HEK293 (cell line): ENCODE data around the gene OBP2A.

Source experiments
- CTCF ChIA-PET: fragments of 350-600 bp; formaldehyde crosslinking; extraction: SDS; loops from one replicate; lab custom pipeline; 2021; ENCODE audit warnings: antibody characterized with exemption; lab: Yijun Ruan, JAX
- POLR2A ChIA-PET: fragments of 300-600 bp; formaldehyde crosslinking; extraction: SDS; loops from one replicate; lab custom pipeline; 2020; ENCODE audit warnings: antibody characterized with exemption, inconsistent platforms; lab: Yijun Ruan, JAX
- H3K27ac ChIP-seq: fragments of 200-500 bp; sonication (Bioruptor generic); 2 replicates; pipeline ENCODE4 v1.5.1; 2014; ENCODE audit warnings: low read depth, low read length, control low read depth, inconsistent platforms; ENCODE audit errors: extremely low read depth
- H3K36me3 ChIP-seq, 2 experiments: fragments of 200-500 bp in 1 of 2; sonication (Bioruptor generic) in 1 of 2; 1 replicate in 1 of 2; 2 replicates in 1 of 2; pipeline ENCODE4 v1.5.1; 2014 to 2017; ENCODE audit warnings: inconsistent platforms in 2 of 2, low read length in 2 of 2; ENCODE audit not compliant: control insufficient read depth in 2 of 2, insufficient read depth in 1 of 2
- H3K4me1 ChIP-seq: fragments of 200-500 bp; sonication (Bioruptor generic); 2 replicates; pipeline ENCODE4 v1.5.1; 2014; ENCODE audit warnings: mild to moderate bottlenecking, low read length, inconsistent platforms; ENCODE audit not compliant: control insufficient read depth, insufficient read depth
- H3K4me3 ChIP-seq: 2 replicates; pipeline ENCODE4 v1.5.1; 2011; ENCODE audit warnings: low read depth, mild to moderate bottlenecking, control low read depth, low read length, moderate library complexity
- H3K9me3 ChIP-seq: fragments of 200-500 bp; sonication (Bioruptor generic); 2 replicates; pipeline ENCODE4 v1.5.1; 2014; ENCODE audit warnings: low read depth, low read length, inconsistent platforms; ENCODE audit not compliant: control insufficient read depth, insufficient read depth
- CTCF ChIP-seq: fragments of 450-650 bp; formaldehyde crosslinking; IDR thresholded peaks from 2 replicates; pipeline ENCODE4 v1.5.1; 2016; ENCODE audit warnings: missing biosample characterization, missing genetic modification characterization
- ELK4 ChIP-seq: IDR thresholded peaks from 2 replicates; pipeline ENCODE4 v1.6.1; 2011; ENCODE audit warnings: mild to moderate bottlenecking, low read depth, low read length, borderline replicate concordance
- GLIS2 ChIP-seq: fragments of 450-650 bp; formaldehyde crosslinking; IDR thresholded peaks from 2 replicates; pipeline ENCODE4 v1.5.1; 2016; ENCODE audit warnings: missing biosample characterization, missing genetic modification characterization
- INSM2 ChIP-seq: fragments of 450-650 bp; formaldehyde crosslinking; IDR thresholded peaks from 2 replicates; pipeline ENCODE4 v1.5.1; 2016; ENCODE audit warnings: missing biosample characterization, missing genetic modification characterization
- KLF16 ChIP-seq: fragments of 450-650 bp; formaldehyde crosslinking; IDR thresholded peaks from 2 replicates; pipeline ENCODE4 v1.5.1; 2017; ENCODE audit warnings: missing biosample characterization, missing genetic modification characterization
- REST ChIP-seq: fragments of 450-650 bp; formaldehyde crosslinking; IDR thresholded peaks from 2 replicates; pipeline ENCODE4 v1.5.1; 2016; ENCODE audit warnings: missing biosample characterization, missing genetic modification characterization
- TRIM28 ChIP-seq: IDR thresholded peaks from 2 replicates; pipeline ENCODE4 v1.6.1; 2011; ENCODE audit warnings: low read length, control low read depth, borderline replicate concordance
- TSHZ1 ChIP-seq: fragments of 450-650 bp; formaldehyde crosslinking; IDR thresholded peaks from 2 replicates; pipeline ENCODE4 v1.5.1; 2016; ENCODE audit warnings: missing biosample characterization, missing genetic modification characterization, borderline replicate concordance
- WT1 ChIP-seq: fragments of 450-650 bp; formaldehyde crosslinking; IDR thresholded peaks from 2 replicates; pipeline ENCODE4 v1.5.1; 2016; ENCODE audit warnings: missing biosample characterization, missing genetic modification characterization
- ZBTB17 ChIP-seq: fragments of 450-650 bp; formaldehyde crosslinking; IDR thresholded peaks from 2 replicates; pipeline ENCODE4 v1.5.1; 2016; ENCODE audit warnings: missing biosample characterization, missing genetic modification characterization
- ZBTB20 ChIP-seq: fragments of 450-650 bp; formaldehyde crosslinking; IDR thresholded peaks from 2 replicates; pipeline ENCODE4 v1.5.1; 2016; ENCODE audit warnings: missing biosample characterization, missing genetic modification characterization
- ZBTB8A ChIP-seq: fragments of 450-650 bp; formaldehyde crosslinking; IDR thresholded peaks from 2 replicates; pipeline ENCODE4 v1.5.1; 2016; ENCODE audit warnings: missing biosample characterization, missing genetic modification characterization
- ZFHX2 ChIP-seq: fragments of 450-650 bp; formaldehyde crosslinking; conservative IDR thresholded peaks from 2 replicates; pipeline ENCODE4 v1.5.1; 2016; ENCODE audit warnings: missing biosample characterization, missing genetic modification characterization
- ZIC2 ChIP-seq: fragments of 450-650 bp; formaldehyde crosslinking; IDR thresholded peaks from 2 replicates; pipeline ENCODE4 v1.5.1; 2016; ENCODE audit warnings: missing biosample characterization, missing genetic modification characterization
- ZNF335 ChIP-seq: fragments of 450-650 bp; formaldehyde crosslinking; conservative IDR thresholded peaks from 2 replicates; pipeline ENCODE4 v1.5.1; 2016; ENCODE audit warnings: missing biosample characterization, missing genetic modification characterization
- ZNF391 ChIP-seq: fragments of 450-650 bp; formaldehyde crosslinking; IDR thresholded peaks from 2 replicates; pipeline ENCODE4 v1.5.1; 2016; ENCODE audit warnings: low read depth, missing biosample characterization, missing genetic modification characterization, borderline replicate concordance
- ZNF423 ChIP-seq: fragments of 450-650 bp; formaldehyde crosslinking; IDR thresholded peaks from 2 replicates; pipeline ENCODE4 v1.5.1; 2016; ENCODE audit warnings: missing biosample characterization, missing genetic modification characterization
- ZNF560 ChIP-seq: fragments of 450-650 bp; formaldehyde crosslinking; IDR thresholded peaks from 2 replicates; pipeline ENCODE4 v1.5.1; 2017; ENCODE audit warnings: missing biosample characterization, missing genetic modification characterization, borderline replicate concordance
- ZNF600 ChIP-seq: fragments of 450-650 bp; formaldehyde crosslinking; IDR thresholded peaks from 2 replicates; pipeline ENCODE4 v1.5.1; 2016; ENCODE audit warnings: missing biosample characterization, missing genetic modification characterization
- ZNF629 ChIP-seq: fragments of 450-650 bp; formaldehyde crosslinking; IDR thresholded peaks from 2 replicates; pipeline ENCODE4 v1.5.1; 2017; ENCODE audit warnings: missing biosample characterization, missing genetic modification characterization
- ZNF791 ChIP-seq: fragments of 450-650 bp; formaldehyde crosslinking; IDR thresholded peaks from 2 replicates; pipeline ENCODE4 v1.5.1; 2016; ENCODE audit warnings: missing biosample characterization, missing genetic modification characterization
- ZNF830 ChIP-seq: fragments of 450-650 bp; IDR thresholded peaks from 2 replicates; pipeline ENCODE4 v1.5.0; 2018; ENCODE audit warnings: missing biosample characterization, missing genetic modification characterization, low read depth, mild to moderate bottlenecking, moderate library complexity
- ZSCAN23 ChIP-seq: fragments of 450-650 bp; formaldehyde crosslinking; IDR thresholded peaks from 2 replicates; pipeline ENCODE4 v1.5.1; 2016; ENCODE audit warnings: missing biosample characterization, missing genetic modification characterization
- ZXDB ChIP-seq: fragments of 450-650 bp; formaldehyde crosslinking; IDR thresholded peaks from 2 replicates; pipeline ENCODE4 v1.5.1; 2016; ENCODE audit warnings: missing biosample characterization, missing genetic modification characterization

Gene OBP2A

GRCh38 chr9:135499326-135500070 is 46.4 kb upstream of the OBP2A start (continued):
- TF ChIP-seq WT1 (tag by site-specific recombination) (peak; percentile 22; the same call in 1 of the 2 replicates), KLF16 (tag by site-specific recombination) (peak; percentile 63; the same call in 1 of the 2 replicates), ZNF791 (tag by site-specific recombination) (no peak), ZFHX2 (tag by site-specific recombination) (peak; percentile 44; the same call in 1 of the 2 replicates), ZXDB (tag by site-specific recombination) (peak; percentile 50), INSM2 (tag by site-specific recombination) (peak; percentile 44; the same call in 1 of the 2 replicates), CTCF (tag by site-specific recombination) (peak; percentile 79; the same call in 1 of the 2 replicates), ZIC2 (tag by site-specific recombination) (peak; percentile 91), ZSCAN23 (tag by site-specific recombination) (no peak), ZNF423 (tag by site-specific recombination) (0 out of 2 replicates have a peak, but pooled peaks have one; percentile 13), ZNF629 (no peak)
- TF ChIP-seq, all 188 proteins: peak for 39

GRCh38 chr9:135500071-135500524 is 45.8 kb upstream of the OBP2A start:
- ChIA-PET POLR2A (interaction anchor here (0.6 to 1.4 kb wide), 2 partner anchors 20 to 82 kb away, joined by 3 to 7 read pairs; no protein-coding TSS in a partner anchor), CTCF (interaction anchor here (0.6 to 1.5 kb wide), 9 partner anchors 13 to 983 kb away, joined by 3 to 5 read pairs (median 3); no protein-coding TSS in a partner anchor)
- H3K9me3 ChIP-seq: no peaks in the 10 kb centered on the region
- peak overlapping the region; percentile 87 for H3K4me3 ChIP-seq
- H3K36me3 ChIP-seq: peaks cover 0 to 35% of the 10 kb centered on the region in 2 experiments; a peak in 2 of 3 replicates
- peaks cover 5% of the 10 kb centered on the region; the same call in 1 of the 2 replicates for H3K4me1 ChIP-seq
- no peak overlapping the region; the same call in 1 of the 2 replicates for H3K27ac ChIP-seq
- 0 out of 2 replicates have a peak, but pooled peaks have one; percentile 0 for TF ChIP-seq ZIC2 (tag by site-specific recombination)
- TF ChIP-seq ZBTB20 (tag by site-specific recombination): no peak
- TF ChIP-seq TRIM28: no peak
- no peak for TF ChIP-seq ZNF791 (tag by site-specific recombination)
- TF ChIP-seq ZNF600 (tag by site-specific recombination): no peak
- no peak for TF ChIP-seq ELK4
- TF ChIP-seq ZNF335: peak; percentile 96
- TF ChIP-seq REST: peak; percentile 77
- 0 out of 2 replicates have a peak, but pooled peaks have one; percentile 0 for TF ChIP-seq ZBTB8A
- TF ChIP-seq TSHZ1 (tag by site-specific recombination): no peak
- TF ChIP-seq GLIS2 (tag by site-specific recombination): peak; percentile 65; the same call in 1 of the 2 replicates
- TF ChIP-seq ZNF830 (tag by site-specific recombination): no peak
- no peak for TF ChIP-seq ZBTB17 (tag by site-specific recombination)
- no peak for TF ChIP-seq ZNF560 (tag by site-specific recombination)
- TF ChIP-seq ZNF391 (tag by site-specific recombination): no peak
